Measurements from ENCODE around the gene CAMTA1. TPM values are rescaled to one million over a fixed set of nuclear protein-coding genes. Genes with fewer than 3 reads are reported as not detected.

CAMTA1 gene
- total RNA-seq, 4 donors from 2014 or later: 45.3 to 68.9 (median 62.0) TPM

DNA sequence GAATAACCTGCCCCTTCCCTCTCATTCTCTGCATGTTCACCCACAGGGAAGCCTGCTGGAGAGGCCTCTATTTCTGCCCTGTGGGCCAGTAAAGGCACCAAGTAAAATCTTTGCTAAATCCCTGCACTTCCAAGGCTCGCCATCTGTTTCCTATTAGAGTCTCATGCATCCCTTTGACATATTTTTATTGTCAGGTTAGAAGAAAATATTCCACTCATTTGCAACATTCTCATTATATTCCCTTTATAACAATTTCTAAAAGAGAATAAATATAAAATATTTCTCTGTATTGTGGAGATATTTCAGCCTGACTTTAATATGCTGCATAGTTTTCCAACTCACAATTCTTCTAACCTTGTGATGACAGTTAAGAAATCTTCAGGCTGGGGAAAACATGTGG lies 645.4 kb downstream of the CAMTA1 start:
- DNase-seq (ENCODE audit: low spot score) (no peak), ATAC-seq (ENCODE audit: low FRiP score) (no peak)
- no peak for TF ChIP-seq CTCF (IDR thresholded peaks at IDR 0.05)

DNA sequence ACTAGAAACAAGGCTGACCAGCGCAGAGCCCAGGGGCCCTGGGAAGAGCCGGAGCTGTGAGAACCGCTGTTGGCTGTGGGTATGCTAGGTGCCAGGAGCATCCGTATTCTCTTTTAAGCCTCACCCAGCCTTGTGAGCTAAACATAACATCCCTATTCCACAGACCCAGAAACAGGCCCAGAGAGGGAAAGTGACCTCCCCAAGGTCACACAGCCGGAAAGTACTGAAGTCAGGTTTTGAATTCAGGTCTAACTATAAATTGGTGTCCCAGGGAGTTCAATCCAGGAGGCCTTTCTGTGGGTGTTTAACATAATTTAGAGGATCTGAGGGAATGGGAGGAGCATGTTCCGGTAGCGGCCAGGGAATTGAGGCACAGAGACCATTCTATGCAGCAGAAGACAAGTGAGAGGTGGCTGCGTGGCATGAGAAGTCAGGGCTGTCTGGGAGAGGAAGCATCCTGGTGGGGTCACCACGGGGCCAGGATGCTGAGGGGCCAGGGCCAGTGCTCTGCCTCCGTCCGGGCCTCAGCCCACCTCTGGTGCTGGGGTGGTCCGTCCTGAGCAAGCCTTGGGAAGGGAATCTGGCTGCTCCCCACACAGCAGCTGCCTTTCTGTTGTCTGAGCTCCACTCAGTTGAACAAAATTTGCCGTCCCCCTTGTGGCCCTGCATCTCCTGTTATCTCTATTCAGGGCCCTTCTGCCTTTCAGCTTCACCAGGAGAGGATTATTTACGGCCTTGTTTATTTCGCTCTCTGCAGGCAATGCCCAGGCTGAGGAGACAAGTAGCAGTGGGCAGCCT lies 647.0 kb downstream of the CAMTA1 start:
- no peak for TF ChIP-seq CTCF (IDR thresholded peaks at IDR 0.05)
- no peak for ATAC-seq (ENCODE audit: low FRiP score)
- no peak for DNase-seq (ENCODE audit: low spot score)

DNA sequence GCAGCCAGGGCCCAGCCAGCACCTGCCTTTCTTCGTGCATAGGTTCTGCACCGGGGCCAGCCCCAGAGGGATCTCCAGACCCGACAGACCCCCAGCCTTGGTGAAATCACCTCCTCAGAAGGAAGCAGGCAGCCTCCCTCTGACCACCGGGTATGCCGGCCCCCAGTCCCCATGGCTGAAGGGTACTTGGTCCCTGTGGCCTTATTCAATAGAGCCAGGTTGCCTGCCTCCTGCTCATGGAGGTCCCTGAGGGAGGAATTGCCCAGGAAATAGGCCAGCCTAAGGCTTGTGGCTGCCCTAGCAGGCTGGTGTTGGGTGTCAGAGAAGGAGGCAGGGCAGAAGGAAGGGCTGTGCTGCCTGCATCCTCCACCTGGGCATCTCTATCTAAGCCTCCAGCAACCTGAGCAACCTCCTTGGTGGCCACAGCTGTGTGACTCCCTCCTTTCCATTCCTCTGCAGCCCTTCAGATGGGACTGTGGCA lies 647.7 kb downstream of the CAMTA1 start:
- DNase-seq (ENCODE audit: low spot score) (no peak), ATAC-seq (ENCODE audit: low FRiP score) (no peak)
- TF ChIP-seq CTCF (IDR thresholded peaks at IDR 0.05): no peak

DNA sequence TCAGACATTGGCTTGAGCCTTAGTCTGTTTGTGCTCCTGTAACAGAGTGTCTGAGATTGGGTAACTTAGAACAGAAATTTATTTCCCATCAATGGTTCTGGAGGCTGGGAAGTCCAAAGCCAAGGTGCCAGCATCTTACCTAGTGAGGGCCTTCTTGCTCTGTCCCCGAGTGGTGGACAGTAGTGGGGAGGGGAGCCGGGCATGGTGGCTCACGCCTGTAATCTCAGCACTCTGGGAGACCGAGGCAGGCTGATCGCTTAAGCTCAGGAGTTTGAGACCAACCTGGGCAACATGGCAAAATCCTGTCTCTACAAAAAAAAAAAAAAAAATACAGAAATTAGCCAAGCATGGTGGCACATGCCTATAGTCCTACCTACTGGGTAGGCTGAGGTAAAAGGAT lies 649.3 kb downstream of the CAMTA1 start:
- ATAC-seq (ENCODE audit: low FRiP score) (no peak), DNase-seq (ENCODE audit: low spot score) (no peak)
- TF ChIP-seq CTCF (IDR thresholded peaks at IDR 0.05): no peak

GRCh38 chr1:7435276-7436055 lies 650.2 kb downstream of the CAMTA1 start:
- no peak for DNase-seq (ENCODE audit: low spot score)
- TF ChIP-seq CTCF (IDR thresholded peaks at IDR 0.05): no peak
- no peak for ATAC-seq (ENCODE audit: low FRiP score)

DNA sequence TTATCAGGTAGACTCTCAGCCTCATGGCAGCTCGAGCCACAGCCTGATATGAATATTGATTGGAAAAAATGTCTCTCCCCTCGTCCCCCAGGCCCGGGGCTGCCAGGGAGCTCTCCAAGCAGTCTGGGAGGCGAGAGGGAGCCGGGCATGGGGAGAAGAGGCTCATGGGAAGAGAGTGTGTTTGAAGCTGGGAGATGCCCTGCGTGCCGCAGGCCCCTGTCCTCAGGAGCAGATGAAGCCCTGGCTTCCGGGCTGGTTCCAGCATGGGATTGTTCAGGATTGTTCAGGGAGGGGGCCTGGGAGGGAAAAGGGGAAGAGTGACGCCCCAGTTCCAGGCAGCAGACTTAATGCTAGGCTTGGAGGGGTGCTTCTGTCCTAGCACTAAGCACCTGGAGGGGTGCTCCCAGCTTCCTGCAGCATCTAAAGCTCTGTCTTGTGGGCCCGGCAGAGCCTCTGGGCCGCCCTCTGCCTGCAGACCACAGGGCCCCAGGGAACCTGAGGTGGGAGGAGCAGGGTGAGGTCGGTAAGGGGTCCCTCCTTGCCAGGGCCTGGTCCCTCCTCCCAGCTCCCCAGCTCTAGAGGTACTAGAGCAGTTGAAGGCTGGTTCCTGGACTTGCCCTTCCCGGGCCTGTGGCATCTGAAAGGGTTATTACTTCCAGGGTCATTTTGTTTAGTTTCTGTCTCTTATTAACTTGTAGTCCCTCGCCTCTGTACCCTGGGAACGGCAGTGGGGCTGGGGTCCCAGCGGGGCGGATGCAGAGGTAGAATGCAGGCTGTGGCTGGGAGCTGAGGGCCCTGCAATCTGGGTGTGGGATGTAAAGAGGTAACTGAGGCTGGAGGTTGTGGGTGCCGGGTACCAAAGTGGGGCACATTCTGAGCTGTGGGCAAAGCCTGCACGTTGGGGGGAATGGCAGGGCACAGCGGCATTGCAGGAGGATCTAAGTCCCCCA lies 651.1 kb downstream of the CAMTA1 start:
- ATAC-seq (ENCODE audit: low FRiP score) (no peak), DNase-seq (ENCODE audit: low spot score) (no peak)
- TF ChIP-seq CTCF (IDR thresholded peaks at IDR 0.05): no peak

All from omental fat pad (tissue), 4 donors.